PC-3 (cell line): ENCODE data around the gene SIGLEC12.

Source experiments
- EZH2 ChIP-seq: fragments of 300-600 bp; sonication (generic); IDR thresholded peaks from one replicate; pipeline ENCODE4 v1.6.1; 2017; ENCODE audit warnings: antibody characterized with exemption, mild to moderate bottlenecking, low read length; ENCODE audit not compliant: unreplicated experiment
- EZH2phosphoT487 ChIP-seq: fragments of 300-600 bp; sonication (generic); IDR thresholded peaks from 2 replicates; pipeline ENCODE4 v1.6.1; 2018; ENCODE audit warnings: mild to moderate bottlenecking, antibody characterized with exemption, low read length, borderline replicate concordance
- TF ChIP-seq, protein P1 (sequence below): fragments of 300-600 bp; sonication (generic); conservative IDR thresholded peaks from 2 replicates; pipeline ENCODE4 v1.5.1; 2017; ENCODE audit warnings: antibody characterized with exemption, low read depth, mild to moderate bottlenecking, low read length

DNA sequence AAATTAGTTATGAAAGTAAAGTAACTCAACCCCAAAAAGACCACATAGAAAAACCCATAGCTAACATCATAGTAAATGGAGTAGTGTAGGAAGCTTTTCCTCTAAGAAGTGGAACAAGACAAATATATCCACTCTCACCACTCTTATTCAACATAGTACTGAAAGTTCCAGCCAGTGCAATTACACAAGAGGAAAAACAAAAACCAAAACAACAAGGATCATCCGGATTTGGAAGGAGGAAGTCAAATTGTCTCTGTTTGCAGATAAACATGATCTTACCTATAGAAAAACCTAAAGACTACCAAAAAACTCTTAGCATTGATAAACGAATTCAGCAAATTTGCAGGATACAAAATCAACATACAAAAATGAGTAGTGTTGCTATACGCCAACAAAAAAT, 34.9 kb downstream of the SIGLEC12 start:
- TF ChIP-seq EZH2phosphoT487 (no peak), EZH2 (no peak)
- TF ChIP-seq, protein P1, sequence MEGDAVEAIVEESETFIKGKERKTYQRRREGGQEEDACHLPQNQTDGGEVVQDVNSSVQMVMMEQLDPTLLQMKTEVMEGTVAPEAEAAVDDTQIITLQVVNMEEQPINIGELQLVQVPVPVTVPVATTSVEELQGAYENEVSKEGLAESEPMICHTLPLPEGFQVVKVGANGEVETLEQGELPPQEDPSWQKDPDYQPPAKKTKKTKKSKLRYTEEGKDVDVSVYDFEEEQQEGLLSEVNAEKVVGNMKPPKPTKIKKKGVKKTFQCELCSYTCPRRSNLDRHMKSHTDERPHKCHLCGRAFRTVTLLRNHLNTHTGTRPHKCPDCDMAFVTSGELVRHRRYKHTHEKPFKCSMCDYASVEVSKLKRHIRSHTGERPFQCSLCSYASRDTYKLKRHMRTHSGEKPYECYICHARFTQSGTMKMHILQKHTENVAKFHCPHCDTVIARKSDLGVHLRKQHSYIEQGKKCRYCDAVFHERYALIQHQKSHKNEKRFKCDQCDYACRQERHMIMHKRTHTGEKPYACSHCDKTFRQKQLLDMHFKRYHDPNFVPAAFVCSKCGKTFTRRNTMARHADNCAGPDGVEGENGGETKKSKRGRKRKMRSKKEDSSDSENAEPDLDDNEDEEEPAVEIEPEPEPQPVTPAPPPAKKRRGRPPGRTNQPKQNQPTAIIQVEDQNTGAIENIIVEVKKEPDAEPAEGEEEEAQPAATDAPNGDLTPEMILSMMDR: no peak
